Stimulated activated CD4-positive, alpha-beta T cell treated with anti-CD3 and anti-CD28 coated beads, Interleukin-15, amount 100 ng/mL, for 24 hours (primary cell): Measurements from ENCODE around the gene GRIA3.
"Not testable (repeated sequence)": the region's sequence is repeated elsewhere in the genome, so short reads cannot be mapped to it uniquely, and the experiment has no call there.

ENCODE experiments used
- DNase-seq: peaks from one replicate; pipeline ENCODE4 v3.0.0-alpha.2; 2020

Gene GRIA3

DNA sequence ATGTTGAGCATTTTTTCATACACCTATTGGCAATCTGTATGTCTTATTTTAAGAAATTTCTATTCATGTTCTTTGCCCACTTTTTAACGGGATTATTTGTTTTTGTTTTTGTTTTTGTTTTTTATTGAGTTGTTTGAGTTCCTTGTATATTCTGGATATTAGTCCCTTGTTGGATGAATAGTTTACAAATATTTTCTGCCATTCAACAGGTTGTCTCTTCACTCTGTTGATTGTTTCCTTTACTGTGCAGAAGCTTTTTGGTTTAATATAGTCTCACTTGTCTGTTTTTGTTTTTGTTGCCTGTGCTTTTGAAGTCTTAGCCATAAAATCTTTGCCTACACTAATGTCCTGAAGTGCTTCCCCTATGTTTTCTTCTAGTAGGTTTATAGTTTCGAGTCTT, 202.1 kb downstream of the GRIA3 start:
- not testable (repeated sequence) for DNase-seq

- no peak for DNase-seq
Observed at GRCh38 chrX:123392921-123393320, 208.8 kb downstream of the GRIA3 start.

DNA sequence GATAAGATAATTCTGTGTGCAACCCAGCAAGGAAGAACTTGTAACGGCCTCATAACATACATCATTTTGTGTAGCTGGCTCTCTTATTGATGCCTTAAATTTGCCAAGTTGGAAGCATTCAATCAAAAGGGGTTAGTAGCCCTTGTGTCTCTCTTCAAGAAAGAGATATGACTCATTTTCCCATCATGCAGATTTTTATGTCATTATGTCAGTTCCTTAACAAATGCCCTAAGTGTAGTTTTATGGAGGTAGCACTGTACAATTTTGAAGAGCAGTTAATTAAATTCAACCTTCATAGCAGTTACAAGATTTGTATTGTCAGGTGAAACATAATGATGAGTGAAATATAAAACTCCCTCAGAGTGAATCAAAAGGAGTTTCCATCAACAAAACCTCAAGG, 215.6 kb downstream of the GRIA3 start:
- DNase-seq, result no peak

DNA sequence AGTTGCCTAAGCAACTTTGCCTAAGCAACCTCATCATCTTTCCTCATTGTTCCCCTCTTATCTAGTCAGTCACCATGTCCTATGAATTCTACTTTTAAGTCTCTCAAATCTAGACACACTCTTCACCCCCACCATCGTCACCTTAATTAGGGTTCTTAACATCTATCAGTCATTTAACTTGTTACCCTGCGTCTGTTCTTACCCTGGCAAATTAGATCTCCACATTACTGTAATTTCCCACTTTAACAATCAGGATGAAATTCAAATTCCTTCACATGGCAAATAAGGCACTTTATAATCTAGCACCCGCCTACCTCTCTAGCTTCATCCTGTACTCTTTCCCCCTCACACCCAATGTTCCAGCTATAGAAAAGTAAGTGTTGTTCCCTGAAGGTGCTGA, 221.2 kb downstream of the GRIA3 start:
- no peak for DNase-seq

GRCh38 chrX:123408821-123409737, 225.0 kb downstream of the GRIA3 start:
- DNase-seq, result no peak

- peak; percentile 1 for DNase-seq
Observed at GRCh38 chrX:123422875-123423274, 238.8 kb downstream of the GRIA3 start.

GRCh38 chrX:123424546-123424945, 240.5 kb downstream of the GRIA3 start:
- no peak for DNase-seq

DNA sequence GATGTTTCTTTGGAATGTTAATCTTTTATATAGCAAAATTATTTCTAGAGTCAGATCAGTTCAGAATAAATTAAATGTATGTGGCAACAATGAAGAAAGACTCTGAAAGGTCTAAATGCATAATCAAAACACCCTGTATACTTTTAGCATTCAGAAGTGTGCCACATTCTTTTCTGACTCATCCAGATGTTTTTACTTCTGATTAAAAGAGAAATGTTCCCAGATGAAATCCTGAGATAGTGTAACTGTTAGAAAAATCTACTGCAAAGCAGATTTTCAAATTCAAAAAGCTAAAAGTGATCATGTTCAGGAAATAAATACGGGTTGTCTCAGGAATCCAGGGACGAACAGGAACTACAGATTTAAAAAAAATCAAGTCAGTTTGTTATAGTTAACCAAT, 241.4 kb downstream of the GRIA3 start:
- no peak for DNase-seq

DNA sequence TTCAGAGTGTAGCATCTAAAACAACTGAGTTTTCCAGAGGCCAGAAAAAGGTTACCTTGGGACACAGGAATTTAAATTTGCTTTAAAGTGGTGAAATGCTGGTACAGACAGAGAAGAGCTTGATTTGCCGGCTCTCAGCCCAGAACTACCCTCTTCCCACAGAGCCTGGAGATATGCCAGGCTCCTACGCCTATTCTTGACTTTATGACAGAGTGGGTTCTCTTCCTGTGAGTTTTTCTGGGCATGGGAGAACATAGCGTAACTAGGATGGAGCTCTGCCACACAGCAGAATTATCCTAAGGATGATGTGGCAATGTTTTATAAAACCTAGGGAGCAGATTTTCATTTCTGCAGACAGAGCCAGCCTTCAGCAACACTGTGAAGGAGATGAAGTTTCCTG, 241.8 kb downstream of the GRIA3 start:
- no peak for DNase-seq

GRCh38 chrX:123432361-123433150, 248.5 kb downstream of the GRIA3 start:
- no peak for DNase-seq

DNA sequence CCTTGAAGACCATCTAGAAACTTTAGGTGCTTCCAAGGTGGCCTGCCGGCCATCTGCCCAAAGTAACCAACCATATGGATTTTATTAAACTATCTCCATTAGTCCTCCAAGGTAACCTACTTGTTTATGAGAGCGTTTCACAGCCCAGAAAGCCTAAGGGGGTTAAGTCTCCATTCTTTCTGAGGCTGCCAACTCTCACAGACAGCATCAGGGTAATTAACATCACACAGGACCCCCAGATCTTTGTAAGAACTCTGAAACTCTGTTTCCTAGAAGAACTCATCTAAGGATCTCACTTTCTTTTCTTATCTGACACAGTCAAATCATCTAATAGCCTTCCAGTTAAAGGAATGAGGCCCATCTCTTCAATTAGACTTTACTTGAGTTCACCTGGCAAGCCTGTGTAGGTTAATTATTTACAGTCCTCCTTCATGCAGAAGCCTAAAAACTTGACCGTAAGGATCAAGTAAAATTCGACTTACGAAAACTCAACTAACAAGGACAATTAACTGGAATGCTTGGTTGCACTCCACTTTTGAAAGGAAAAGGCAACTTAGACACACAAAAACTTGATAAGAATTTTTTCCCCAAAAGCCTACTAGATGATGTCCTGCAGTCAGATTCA, 252.5 kb downstream of the GRIA3 start:
- no peak for DNase-seq

GRCh38 chrX:123439926-123440325, 255.8 kb downstream of the GRIA3 start:
- DNase-seq, result not testable (repeated sequence)

GRCh38 chrX:123442764-123443163, 258.7 kb downstream of the GRIA3 start:
- no peak for DNase-seq

DNA sequence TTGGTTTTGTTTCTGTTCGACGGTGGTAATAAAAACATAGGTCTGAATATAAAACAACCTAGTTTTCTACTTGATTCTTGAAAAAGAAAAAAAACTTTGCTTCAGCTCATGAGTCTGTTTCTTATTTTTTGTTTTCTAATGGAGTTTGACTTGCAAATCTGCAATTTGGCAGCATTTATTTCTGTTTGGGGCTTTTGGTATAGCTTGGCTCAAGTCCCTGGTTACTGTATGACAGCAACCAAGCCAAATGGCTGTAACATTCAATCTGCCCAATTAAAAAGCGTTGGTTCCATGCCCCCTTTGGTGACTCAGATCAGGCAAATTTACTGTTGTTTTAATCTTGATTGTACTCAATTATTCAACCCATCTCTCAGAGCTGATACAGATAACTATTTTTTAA, 263.4 kb downstream of the GRIA3 start:
- no peak for DNase-seq

GRCh38 chrX:123449335-123449734, 265.3 kb downstream of the GRIA3 start:
- DNase-seq, result no peak

GRCh38 chrX:123450222-123450621, 266.1 kb downstream of the GRIA3 start:
- no peak for DNase-seq

- DNase-seq, result no peak
Observed at GRCh38 chrX:123454712-123455431, 270.8 kb downstream of the GRIA3 start.

DNA sequence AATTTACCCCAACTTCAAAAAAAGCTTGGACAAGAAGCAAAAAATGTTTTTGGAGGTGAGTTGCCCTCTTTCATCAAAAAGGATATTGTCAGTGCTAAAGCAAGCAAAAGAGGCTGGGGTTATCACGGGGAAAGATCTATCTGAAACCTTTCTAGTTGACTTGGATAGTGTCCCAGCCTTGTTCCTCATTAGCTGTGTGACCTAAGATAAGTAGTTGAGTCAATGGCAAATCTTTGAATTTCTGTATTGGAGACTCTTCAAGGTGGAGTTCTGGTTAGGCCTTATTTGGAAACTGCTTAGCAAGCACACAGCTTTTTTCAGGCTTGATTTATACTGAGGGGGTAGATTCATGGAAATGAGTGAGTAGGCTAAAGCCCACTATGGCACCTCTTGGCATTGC, 271.6 kb downstream of the GRIA3 start:
- no peak for DNase-seq

- DNase-seq, result no peak
Observed at GRCh38 chrX:123464709-123465108, 280.6 kb downstream of the GRIA3 start.

DNA sequence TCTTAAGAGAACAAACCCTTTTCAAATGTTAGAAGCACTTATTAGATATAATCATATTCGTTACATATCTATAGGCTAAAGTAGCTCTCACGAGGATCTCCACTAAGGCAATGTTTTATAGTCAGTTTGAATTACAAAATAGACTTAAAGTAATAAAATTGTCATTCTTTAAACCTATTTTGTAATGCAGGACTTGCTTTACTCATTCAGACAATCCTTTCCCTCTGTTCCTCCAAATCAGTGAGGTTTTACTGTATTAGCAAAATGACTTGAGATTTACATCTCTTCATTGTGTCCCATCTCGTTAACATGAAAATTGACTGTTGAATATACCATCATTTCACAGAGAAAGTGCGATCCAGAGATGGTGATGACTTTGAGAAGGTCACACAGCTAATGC, 284.4 kb downstream of the GRIA3 start:
- DNase-seq, result no peak

GRCh38 chrX:123475068-123475724, 291.1 kb downstream of the GRIA3 start:
- no peak for DNase-seq

- no peak for DNase-seq
Observed at GRCh38 chrX:123476611-123477219, 292.6 kb downstream of the GRIA3 start.
